ENCODE results near the gene HPS4. TPM values are rescaled to one million over a fixed set of nuclear protein-coding genes. Genes with fewer than 3 reads are reported as not detected.
A peak's percentile ranks its signal among the peaks of the same experiment; 100 is the strongest.

HPS4 gene
- total and polyA plus RNA-seq, 4 experiments from 2014 or later: 7.9 to 59.7 (median 36.9) TPM

DNA sequence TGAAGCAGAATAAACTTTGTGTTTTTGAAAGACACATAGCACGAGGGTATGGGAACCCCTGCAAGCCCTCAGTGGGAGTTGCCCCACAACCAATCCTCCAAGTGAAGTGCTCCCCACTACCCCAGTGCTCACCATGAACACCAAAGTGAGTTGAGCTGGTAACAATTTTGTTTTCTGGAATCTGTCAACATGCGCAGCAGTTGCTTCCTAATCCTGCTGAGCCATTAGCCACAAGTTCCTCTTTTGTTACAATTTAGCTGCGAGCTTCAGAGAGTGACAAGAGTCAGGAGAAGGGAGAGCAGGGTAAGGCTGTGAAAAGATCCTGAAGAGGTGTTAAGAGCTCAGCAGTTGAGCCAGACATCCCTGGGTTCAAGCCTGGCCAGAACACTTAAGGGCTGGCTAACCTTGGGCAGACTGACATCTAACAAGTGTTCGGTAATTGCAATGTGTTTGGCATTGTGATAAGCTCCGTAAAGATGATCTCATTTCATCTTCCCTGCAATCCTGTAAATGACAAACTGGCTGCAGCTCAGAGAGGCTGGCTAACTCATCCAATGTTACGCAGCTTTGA lies 78.6 kb downstream of the HPS4 start:
- Histone ChIP-seq H3K27ac (ENCODE audit: low read depth, low read length) (no peak overlapping the region), H3K36me3 (ENCODE audit: insufficient read depth, low read length) (no peaks in the 10 kb centered on the region), H3K4me3 (ENCODE audit: low read length in 2 of 2) (no peak overlapping the region), H3K27me3 (ENCODE audit: insufficient read depth, low read length) (no peaks in the 10 kb centered on the region), H3K4me1 (ENCODE audit: insufficient read depth, low read length) (no peaks in the 10 kb centered on the region), H3K9me3 (ENCODE audit: control insufficient read depth in 1 of 2, low read length in 2 of 2) (no peaks in the 10 kb centered on the region)
- DNase-seq: no peak
- no peaks in the 10 kb centered on the region for H3K4me1 Mint-ChIP-seq
- ChIA-PET POLR2A (ENCODE audit: partially characterized antibody) (no interaction called here), CTCF (ENCODE audit: partially characterized antibody) (interaction anchor here (0.9 kb wide), 1 partner anchor 39 kb away, joined by 4 read pairs; no protein-coding TSS in a partner anchor)
- peaks cover 9 to 13% of the 10 kb centered on the region in 2 donors for H3K27me3 Mint-ChIP-seq
- H3K9me3 Mint-ChIP-seq: no peaks in the 10 kb centered on the region
- H3K27ac Mint-ChIP-seq: peak overlapping the region in 1 of 7 donors; percentile 25
- intact Hi-C loops (cut with micrococcal nuclease): no loop called here
- H3K36me3 Mint-ChIP-seq: no peaks in the 10 kb centered on the region
- no peak overlapping the region for H3K4me3 Mint-ChIP-seq

GRCh38 chr22:26401726-26402125 lies 81.9 kb downstream of the HPS4 start:
- H3K36me3 Mint-ChIP-seq: no peaks in the 10 kb centered on the region
- Histone ChIP-seq H3K4me3 (ENCODE audit: low read length in 2 of 2) (no peak overlapping the region), H3K27me3 (ENCODE audit: insufficient read depth, low read length) (no peaks in the 10 kb centered on the region), H3K9me3 (ENCODE audit: control insufficient read depth in 1 of 2, low read length in 2 of 2) (no peaks in the 10 kb centered on the region), H3K36me3 (ENCODE audit: insufficient read depth, low read length) (no peaks in the 10 kb centered on the region), H3K27ac (ENCODE audit: low read depth, low read length) (no peak overlapping the region), H3K4me1 (ENCODE audit: insufficient read depth, low read length) (no peaks in the 10 kb centered on the region)
- H3K4me1 Mint-ChIP-seq: no peaks in the 10 kb centered on the region
- ChIA-PET CTCF (ENCODE audit: partially characterized antibody) (interaction anchor here (0.6 to 3.6 kb wide), 3 partner anchors 22 to 242 kb away, joined by 3 to 26 read pairs (median 5); no protein-coding TSS in a partner anchor), POLR2A (ENCODE audit: partially characterized antibody) (no interaction called here)
- intact Hi-C loops (cut with micrococcal nuclease): no loop called here
- H3K27me3 Mint-ChIP-seq: peaks cover 6% of the 10 kb centered on the region in 2 donors
- no peak for DNase-seq
- no peaks in the 10 kb centered on the region for H3K9me3 Mint-ChIP-seq
- H3K4me3 Mint-ChIP-seq: no peak overlapping the region
- H3K27ac Mint-ChIP-seq: peak overlapping the region in 1 of 7 donors; percentile 54

Other genes with a start within 250 kb of the HPS4 start
- 1 to 10 TPM; 4.0 to 4.1 TPM for gene ASPHD2, start 54.5 kb downstream of the HPS4 start, total RNA-seq
- 1 to 10 TPM; 2.8 to 4.1 TPM for gene ASPHD2, start 54.5 kb downstream of the HPS4 start, polyA plus RNA-seq
- gene SRRD, start 94 bp upstream of the HPS4 start, total RNA-seq: 10 to 100 TPM; 19.5 to 20.7 TPM
- 10 to 100 TPM; 17.6 to 28.9 TPM for gene SRRD, start 94 bp upstream of the HPS4 start, polyA plus RNA-seq
- 10 to 100 TPM; 72.7 to 74.5 TPM for gene TFIP11, start 28.7 kb upstream of the HPS4 start, total RNA-seq
- gene TFIP11, start 28.7 kb upstream of the HPS4 start, polyA plus RNA-seq: 10 to 100 TPM; 22.2 to 45.4 TPM
- gene TPST2, start 106.3 kb upstream of the HPS4 start, total RNA-seq: 10 to 100 TPM; 23.9 to 27.9 TPM
- 10 to 100 TPM; 46.6 to 47.8 TPM for gene TPST2, start 106.3 kb upstream of the HPS4 start, polyA plus RNA-seq
- gene CRYBB1, start 134.2 kb upstream of the HPS4 start, total RNA-seq: not detected
- not detected for gene CRYBB1, start 134.2 kb upstream of the HPS4 start, polyA plus RNA-seq
- gene CRYBA4, start 138.2 kb upstream of the HPS4 start, total RNA-seq: not detected
- gene CRYBA4, start 138.2 kb upstream of the HPS4 start, polyA plus RNA-seq: not detected
- gene MIAT, start 173.8 kb upstream of the HPS4 start, total RNA-seq: 100 to 1,000 TPM; 260 to 270 TPM
- gene MIAT, start 173.8 kb upstream of the HPS4 start, polyA plus RNA-seq: 1 to 10 TPM in 1 of 2 donors, under 1 TPM in 1; 0.54 to 4.7 TPM